ENCODE measurements around the gene NFE2L2. TPM values are rescaled to one million over a fixed set of nuclear protein-coding genes. Genes with fewer than 3 reads are reported as not detected.

Gene NFE2L2
- total and polyA plus RNA-seq, 9 of the 15 experiments (the other 6 are each of a cell fraction or from before 2014, with no cell fraction given): 29.3 to 120 (median 59.3) TPM

- TF ChIP-seq MYNN (IDR thresholded peaks at IDR 0.05) (no peak), MYNN (CRISPR knock-in tag; IDR thresholded peaks at IDR 0.05) (no peak), MECOM (CRISPR knock-in tag; IDR thresholded peaks at IDR 0.05) (no peak), BRD9 (IDR thresholded peaks at IDR 0.05; ENCODE audit: low read depth, partially characterized antibody) (no peak)
Measured at GRCh38 chr2:177252808-177253531, 11.6 kb downstream of the NFE2L2 start (continued).

DNA sequence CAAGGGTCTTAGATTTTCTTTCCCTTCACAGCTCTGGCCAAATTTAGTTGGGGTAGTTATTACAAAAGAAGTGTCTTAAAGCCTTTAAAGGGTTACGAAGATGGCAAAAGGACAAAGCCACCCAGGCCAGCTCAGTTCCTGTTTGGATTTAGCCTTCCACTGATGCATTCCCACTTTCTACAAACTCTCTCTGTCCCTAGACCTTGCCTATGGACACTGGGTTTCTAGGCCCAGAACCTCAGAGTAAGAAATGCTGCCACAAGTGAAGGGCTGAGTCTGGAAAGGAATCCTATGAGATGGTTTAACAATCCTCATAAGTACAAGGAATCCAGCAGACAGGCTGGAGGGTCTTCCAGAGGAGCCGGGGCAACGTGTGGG, 13.4 kb downstream of the NFE2L2 start:
- Histone ChIP-seq H3K4me3 (no peak overlapping the region), H3K27me3 (ENCODE audit: control insufficient read depth in 2 of 2, insufficient read depth in 2 of 2, low read length in 2 of 2) (no peaks in the 10 kb centered on the region), H3K36me3 (ENCODE audit: control insufficient read depth, insufficient read depth, low read length) (peaks cover 60% of the 10 kb centered on the region), H3K4me2 (ENCODE audit: insufficient read depth, low read length) (peak overlapping the region; percentile 34), H4K20me1 (replicated peaks; ENCODE audit: control insufficient read depth, insufficient read depth, low read length) (peaks cover 49% of the 10 kb centered on the region), H3K9me1 (ENCODE audit: control insufficient read depth, insufficient read depth, low read length) (peaks cover 19% of the 10 kb centered on the region), H3K4me1 (replicated peaks in 1 of 2; ENCODE audit: control insufficient read depth in 2 of 2, insufficient read depth in 2 of 2, low read length in 2 of 2) (peaks cover 27 to 72% of the 10 kb centered on the region in 2 experiments), H3K9me3 (replicated peaks; ENCODE audit: control insufficient read depth, insufficient read depth, low read depth, low read length) (no peaks in the 10 kb centered on the region), H3K27ac (ENCODE audit: extremely low read depth, low read depth, low read length) (peak overlapping the region; percentile 67), H3K9ac (ENCODE audit: insufficient read depth in 1 of 2, low read depth in 2 of 2, low read length in 2 of 2) (peak overlapping the region; percentile 45 to 84), H3K79me2 (ENCODE audit: control insufficient read depth, insufficient read depth, low read length) (peaks cover 100% of the 10 kb centered on the region), H2AFZ (ENCODE audit: low read depth, low read length) (no peak overlapping the region)
- ATAC-seq: no peak
- DNase-seq (ENCODE audit: extremely low read depth in 1 of 4, low spot score in 3 of 4): no peak
- in situ Hi-C loops (cut with MboI) (no loop called here), intact Hi-C loops (cut with micrococcal nuclease) (no loop called here)
- TF ChIP-seq POLR2G (IDR thresholded peaks at IDR 0.05; ENCODE audit: low read depth, low read length) (0 out of 2 replicates have a peak, but pooled peaks have one; percentile 16), ZNF133 (CRISPR knock-in tag; IDR thresholded peaks at IDR 0.05) (no peak), HOXB6 (CRISPR knock-in tag; IDR thresholded peaks at IDR 0.05; ENCODE audit: borderline replicate concordance) (no peak), ZNF507 (tag; conservative IDR thresholded peaks at IDR 0.05) (0 out of 2 replicates have a peak, but pooled peaks have one; percentile 24), NFXL1 (CRISPR knock-in tag; IDR thresholded peaks at IDR 0.05) (0 out of 2 replicates have a peak, but pooled peaks have one; percentile 10)
- no TSS peak for BruUV-seq (replicated peaks)
- no peak for FAIRE-seq
- POLR2A ChIA-PET: interaction anchor here (0.5 to 10.9 kb wide), 7 partner anchors 12 to 506 kb away, joined by 3 to 199 read pairs (median 3); partner anchors contain the start of gene NFE2L2
- 75% methylated on average over 3 of the region's 3 CpGs for WGBS (ENCODE audit: insufficient coverage, low coverage, missing lambda C conversion rate)
- CTCF ChIA-PET (ENCODE audit: low intra/inter-chr PET ratio): no interaction called here

Data from K562 (cell line).